Measurements from ENCODE around the gene DMRT2.

Gene DMRT2

GRCh38 chr9:1050125-1050895 lies at the start of gene DMRT2:
DMRT2 (plus strand) TSS chr9:1050357; CDS start chr9:1051614, 1,257 bp downstream.
- DNase-seq = no peak

- no peak for DNase-seq
Measured at GRCh38 chr9:1001838-1002237, 48.3 kb upstream of the DMRT2 start.

- DNase-seq = no peak
Measured at GRCh38 chr9:1002678-1003077, 47.5 kb upstream of the DMRT2 start.

GRCh38 chr9:1005043-1005667 lies 45.0 kb upstream of the DMRT2 start:
- no peak for DNase-seq

- no peak for DNase-seq
Measured at GRCh38 chr9:1007312-1007711, 42.8 kb upstream of the DMRT2 start.

- DNase-seq = no peak
Measured at GRCh38 chr9:1008216-1008615, 41.9 kb upstream of the DMRT2 start.

GRCh38 chr9:1009101-1009707 lies 41.0 kb upstream of the DMRT2 start:
- DNase-seq = peak; percentile 18

- no peak for DNase-seq
Measured at GRCh38 chr9:1013021-1013420, 37.1 kb upstream of the DMRT2 start.

- DNase-seq = no peak
Measured at GRCh38 chr9:1014225-1014624, 35.9 kb upstream of the DMRT2 start.

- no peak for DNase-seq
Measured at GRCh38 chr9:1014640-1015039, 35.5 kb upstream of the DMRT2 start.

GRCh38 chr9:1018121-1018520 lies 32.0 kb upstream of the DMRT2 start:
- DNase-seq = no peak

GRCh38 chr9:1024112-1024511 lies 26.0 kb upstream of the DMRT2 start:
- DNase-seq = no peak

- no peak for DNase-seq
Measured at GRCh38 chr9:1025131-1025530, 25.0 kb upstream of the DMRT2 start.

GRCh38 chr9:1026219-1026618 lies 23.9 kb upstream of the DMRT2 start:
- DNase-seq = no peak

- no peak for DNase-seq
Measured at GRCh38 chr9:1028501-1029190, 21.5 kb upstream of the DMRT2 start.

GRCh38 chr9:1031951-1032601 lies 18.1 kb upstream of the DMRT2 start:
- no peak for DNase-seq

GRCh38 chr9:1034271-1034670 lies 15.9 kb upstream of the DMRT2 start:
- no peak for DNase-seq

GRCh38 chr9:1039589-1039988 lies 10.6 kb upstream of the DMRT2 start:
- DNase-seq = no peak

- DNase-seq = no peak
Measured at GRCh38 chr9:1042466-1042865, 7.7 kb upstream of the DMRT2 start.

- no peak for DNase-seq
Measured at GRCh38 chr9:1044643-1045042, 5.5 kb upstream of the DMRT2 start.

GRCh38 chr9:1046639-1047572 lies 3.3 kb upstream of the DMRT2 start:
- no peak for DNase-seq
